ENCODE results near the gene RFX1.
A peak's percentile ranks its signal among the peaks of the same experiment; 100 is the strongest.
"Not testable (repeated sequence)": the region's sequence is repeated elsewhere in the genome, so short reads cannot be mapped to it uniquely, and the experiment has no call there.

Gene RFX1

DNA sequence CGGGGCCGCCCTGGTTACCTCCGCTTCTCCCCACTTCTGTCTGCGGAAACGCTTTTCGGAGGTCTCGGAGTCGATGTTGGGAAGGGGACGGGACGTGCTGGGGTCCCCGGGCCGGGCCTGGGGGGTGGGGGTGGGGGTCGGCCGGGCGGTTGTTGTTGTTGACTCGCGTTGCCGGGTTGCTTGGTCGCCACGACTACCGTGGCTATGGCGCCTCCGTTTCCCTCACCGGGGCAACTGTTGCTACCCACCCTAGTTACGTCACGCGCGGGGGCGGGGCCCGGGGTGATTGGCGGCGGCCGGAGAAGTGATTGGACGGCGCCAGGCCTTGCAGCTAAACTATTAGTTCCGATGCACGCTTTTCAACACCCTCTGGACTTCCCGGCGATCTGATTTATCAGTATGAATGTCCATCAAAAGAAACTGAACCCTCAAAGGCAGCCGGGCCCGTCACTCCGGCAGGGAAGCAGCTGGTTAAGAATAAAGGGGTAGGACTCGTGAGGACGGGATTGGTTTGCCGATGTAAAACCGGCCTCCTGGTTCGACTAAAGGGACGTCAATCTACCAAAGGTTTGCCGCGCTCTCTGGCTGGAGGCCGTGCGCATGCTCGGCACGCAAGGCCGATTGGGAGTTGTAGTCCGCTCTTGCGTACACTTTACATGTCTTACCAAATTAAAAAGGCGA is at the start of gene RFX1:
Gene RFX1, minus strand, starts transcription at position 236 of the 681 bp plus-strand sequence. CDS start 12,477 bp downstream, outside the sequence.
- peak within 1 kb of the TSS; percentile 87 for H3K9ac ChIP-seq (ENCODE audit: insufficient read length)
- H3K4me3 ChIP-seq: peak within 1 kb of the TSS; percentile 92
- H3K9me3 ChIP-seq (ENCODE audit: low read depth, low read length): no peaks in the 10 kb centered on the region
- no peak for TF ChIP-seq POLR2AphosphoS5 (IDR thresholded peaks at IDR 0.05; ENCODE audit: borderline replicate concordance, low read depth, low read length)
- TF ChIP-seq FOXP2 (optimal IDR thresholded peaks at IDR 0.05; ENCODE audit: control extremely low read depth, extremely low read length, insufficient read depth): no peak
- no peak for TF ChIP-seq EZH2 (IDR thresholded peaks at IDR 0.05)
- H3K36me3 ChIP-seq (ENCODE audit: insufficient read depth, low read length): no peaks in the 10 kb centered on the region
- DNase-seq (ENCODE audit: low read depth, low spot score): peak; percentile 100
- peak within 1 kb of the TSS; percentile 91 for H3K27ac ChIP-seq

- no peak for DNase-seq (ENCODE audit: low read depth, low spot score)
- H3K4me3 ChIP-seq: no peak overlapping the region
- peaks cover 7% of the 10 kb centered on the region; the same call in 1 of the 2 replicates for H3K36me3 ChIP-seq (ENCODE audit: insufficient read depth, low read length)
- no peak overlapping the region for H3K27ac ChIP-seq
- no peaks in the 10 kb centered on the region for H3K9me3 ChIP-seq (ENCODE audit: low read depth, low read length)
- TF ChIP-seq EZH2 (IDR thresholded peaks at IDR 0.05) (no peak), POLR2AphosphoS5 (IDR thresholded peaks at IDR 0.05; ENCODE audit: borderline replicate concordance, low read depth, low read length) (no peak), FOXP2 (optimal IDR thresholded peaks at IDR 0.05; ENCODE audit: control extremely low read depth, extremely low read length, insufficient read depth) (no peak)
- no peak overlapping the region for H3K9ac ChIP-seq (ENCODE audit: insufficient read length)
These were observed 49.3 kb upstream of the RFX1 start for GRCh38 chr19:14055396-14055795.

GRCh38 chr19:14054721-14055120 is 48.6 kb upstream of the RFX1 start:
- no peaks in the 10 kb centered on the region for H3K9me3 ChIP-seq (ENCODE audit: low read depth, low read length)
- no peak overlapping the region for H3K9ac ChIP-seq (ENCODE audit: insufficient read length)
- H3K4me3 ChIP-seq: no peak overlapping the region
- H3K36me3 ChIP-seq (ENCODE audit: insufficient read depth, low read length): peaks cover 7% of the 10 kb centered on the region; the same call in 1 of the 2 replicates
- DNase-seq (ENCODE audit: low read depth, low spot score): no peak
- no peak overlapping the region for H3K27ac ChIP-seq
- no peak for TF ChIP-seq EZH2 (IDR thresholded peaks at IDR 0.05)

- H3K4me3 ChIP-seq: no peak overlapping the region
- no peak overlapping the region for H3K9ac ChIP-seq (ENCODE audit: insufficient read length)
- peaks cover 7% of the 10 kb centered on the region; the same call in 1 of the 2 replicates for H3K36me3 ChIP-seq (ENCODE audit: insufficient read depth, low read length)
- TF ChIP-seq POLR2AphosphoS5 (IDR thresholded peaks at IDR 0.05; ENCODE audit: borderline replicate concordance, low read depth, low read length) (no peak), FOXP2 (optimal IDR thresholded peaks at IDR 0.05; ENCODE audit: control extremely low read depth, extremely low read length, insufficient read depth) (no peak), EZH2 (IDR thresholded peaks at IDR 0.05) (no peak)
- DNase-seq (ENCODE audit: low read depth, low spot score): no peak
- no peaks in the 10 kb centered on the region for H3K9me3 ChIP-seq (ENCODE audit: low read depth, low read length)
- 0 out of 2 replicates have a peak overlapping the region, but pooled peaks have one; percentile 9 for H3K27ac ChIP-seq
These were observed 48.0 kb upstream of the RFX1 start for GRCh38 chr19:14054099-14054498.

GRCh38 chr19:14053500-14053899 is 47.4 kb upstream of the RFX1 start:
- H3K4me3 ChIP-seq: no peak overlapping the region
- TF ChIP-seq POLR2AphosphoS5 (IDR thresholded peaks at IDR 0.05; ENCODE audit: borderline replicate concordance, low read depth, low read length): no peak
- no peak for TF ChIP-seq EZH2 (IDR thresholded peaks at IDR 0.05)
- TF ChIP-seq FOXP2 (optimal IDR thresholded peaks at IDR 0.05; ENCODE audit: control extremely low read depth, extremely low read length, insufficient read depth): no peak
- peaks cover 7% of the 10 kb centered on the region; the same call in 1 of the 2 replicates for H3K36me3 ChIP-seq (ENCODE audit: insufficient read depth, low read length)
- H3K9ac ChIP-seq (ENCODE audit: insufficient read length): no peak overlapping the region
- DNase-seq (ENCODE audit: low read depth, low spot score): no peak
- no peak overlapping the region for H3K27ac ChIP-seq
- no peaks in the 10 kb centered on the region for H3K9me3 ChIP-seq (ENCODE audit: low read depth, low read length)

- H3K9ac ChIP-seq (ENCODE audit: insufficient read length): no peak overlapping the region
- H3K4me3 ChIP-seq: no peak overlapping the region
- TF ChIP-seq FOXP2 (optimal IDR thresholded peaks at IDR 0.05; ENCODE audit: control extremely low read depth, extremely low read length, insufficient read depth) (no peak), POLR2AphosphoS5 (IDR thresholded peaks at IDR 0.05; ENCODE audit: borderline replicate concordance, low read depth, low read length) (no peak), EZH2 (IDR thresholded peaks at IDR 0.05) (no peak)
- no peaks in the 10 kb centered on the region for H3K9me3 ChIP-seq (ENCODE audit: low read depth, low read length)
- no peak for DNase-seq (ENCODE audit: low read depth, low spot score)
- no peak overlapping the region for H3K27ac ChIP-seq
- peaks cover 7% of the 10 kb centered on the region; the same call in 1 of the 2 replicates for H3K36me3 ChIP-seq (ENCODE audit: insufficient read depth, low read length)
These were observed 46.9 kb upstream of the RFX1 start for GRCh38 chr19:14053032-14053431.

DNA sequence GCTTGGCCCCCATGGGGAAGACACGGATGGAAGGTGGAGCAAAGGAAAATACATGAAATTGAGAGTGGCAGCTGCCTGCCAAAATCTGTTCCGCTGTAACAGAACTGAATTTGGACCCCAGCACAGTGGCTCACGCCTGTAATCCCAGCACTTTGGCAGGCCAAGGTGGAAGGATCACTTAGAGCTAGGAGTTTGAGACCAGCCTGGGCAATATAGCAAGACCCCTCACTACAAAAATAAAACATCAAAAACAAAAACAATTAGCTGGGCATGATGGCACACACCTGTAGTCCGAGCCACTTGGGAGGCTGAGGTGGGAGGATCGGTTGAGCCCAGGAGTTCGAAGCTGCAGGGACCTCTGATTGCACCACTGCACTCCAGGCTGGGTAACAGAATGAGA is 46.4 kb upstream of the RFX1 start:
- Histone ChIP-seq H3K36me3 (ENCODE audit: insufficient read depth, low read length) (peaks cover 7% of the 10 kb centered on the region; the same call in 1 of the 2 replicates), H3K27ac (no peak overlapping the region), H3K4me3 (no peak overlapping the region), H3K9me3 (ENCODE audit: low read depth, low read length) (no peaks in the 10 kb centered on the region), H3K9ac (ENCODE audit: insufficient read length) (no peak overlapping the region)
- no peak for DNase-seq (ENCODE audit: low read depth, low spot score)
- TF ChIP-seq POLR2AphosphoS5 (IDR thresholded peaks at IDR 0.05; ENCODE audit: borderline replicate concordance, low read depth, low read length) (no peak), EZH2 (IDR thresholded peaks at IDR 0.05) (no peak), FOXP2 (optimal IDR thresholded peaks at IDR 0.05; ENCODE audit: control extremely low read depth, extremely low read length, insufficient read depth) (no peak)

DNA sequence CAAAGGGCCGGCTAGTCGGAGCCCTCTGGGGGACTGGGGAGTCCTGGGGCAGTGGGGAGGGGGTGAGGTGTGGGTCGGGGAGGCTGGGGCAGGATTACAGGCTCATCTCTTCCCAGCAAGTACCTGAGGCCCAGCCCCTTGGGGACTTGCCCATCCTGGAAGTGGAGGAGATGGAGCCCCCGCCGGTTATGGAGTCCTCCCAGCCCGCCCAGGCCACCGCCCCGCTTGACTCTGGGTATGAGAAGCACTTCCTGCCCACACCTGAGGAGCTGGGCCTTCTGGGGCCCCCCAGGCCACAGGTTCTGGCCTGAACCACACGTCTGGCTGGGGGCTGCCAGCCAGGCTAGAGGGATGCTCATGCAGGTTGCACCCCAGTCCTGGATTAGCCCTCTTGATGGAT is 45.9 kb upstream of the RFX1 start:
- H3K36me3 ChIP-seq (ENCODE audit: insufficient read depth, low read length): peaks cover 7% of the 10 kb centered on the region; the same call in 1 of the 2 replicates

DNA sequence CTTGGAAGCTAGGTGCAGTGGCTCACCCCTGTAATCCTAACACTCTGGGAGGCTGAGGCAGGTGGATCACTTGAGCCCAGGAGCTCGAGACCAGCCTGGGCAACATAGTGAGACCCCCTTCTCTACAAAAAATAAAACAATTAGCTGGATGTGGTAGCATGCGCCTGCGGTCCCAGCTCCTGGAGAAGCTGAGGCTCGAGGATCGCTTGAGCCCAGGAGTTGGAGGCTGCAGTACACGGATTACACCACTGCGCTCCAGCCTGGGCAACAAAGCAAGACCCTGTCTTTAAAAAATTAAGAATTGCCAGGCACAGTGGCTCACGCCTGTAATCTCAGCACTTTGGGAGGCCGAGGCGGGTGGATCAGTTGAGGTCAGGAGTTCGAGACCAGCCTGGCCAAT is 44.8 kb upstream of the RFX1 start:
- not testable (repeated sequence) for H3K4me3 ChIP-seq; H3K36me3 ChIP-seq (ENCODE audit: insufficient read depth, low read length); H3K27ac ChIP-seq; H3K9ac ChIP-seq (ENCODE audit: insufficient read length); DNase-seq (ENCODE audit: low read depth, low spot score); H3K9me3 ChIP-seq (ENCODE audit: low read depth, low read length)

More for the DNA sequence above, 45.9 kb upstream of the RFX1 start:
- Histone ChIP-seq H3K27ac (no peak overlapping the region), H3K9ac (ENCODE audit: insufficient read length) (no peak overlapping the region), H3K9me3 (ENCODE audit: low read depth, low read length) (no peaks in the 10 kb centered on the region), H3K4me3 (no peak overlapping the region)
- DNase-seq (ENCODE audit: low read depth, low spot score): no peak
- TF ChIP-seq POLR2AphosphoS5 (IDR thresholded peaks at IDR 0.05; ENCODE audit: borderline replicate concordance, low read depth, low read length) (no peak), FOXP2 (optimal IDR thresholded peaks at IDR 0.05; ENCODE audit: control extremely low read depth, extremely low read length, insufficient read depth) (no peak), EZH2 (IDR thresholded peaks at IDR 0.05) (no peak)
